ENCODE results near the gene PLCD4.

GRCh38 chr2:218659258-218659987 is 51.7 kb downstream of the PLCD4 start, which contains the start of the genes BCS1L and ZNF142:
- TF ChIP-seq POLR2A (IDR thresholded peaks at IDR 0.05) (no peak), CTCF (IDR thresholded peaks at IDR 0.05) (no peak)
